Measurements from ENCODE around the gene UNK.

UNK gene

DNA sequence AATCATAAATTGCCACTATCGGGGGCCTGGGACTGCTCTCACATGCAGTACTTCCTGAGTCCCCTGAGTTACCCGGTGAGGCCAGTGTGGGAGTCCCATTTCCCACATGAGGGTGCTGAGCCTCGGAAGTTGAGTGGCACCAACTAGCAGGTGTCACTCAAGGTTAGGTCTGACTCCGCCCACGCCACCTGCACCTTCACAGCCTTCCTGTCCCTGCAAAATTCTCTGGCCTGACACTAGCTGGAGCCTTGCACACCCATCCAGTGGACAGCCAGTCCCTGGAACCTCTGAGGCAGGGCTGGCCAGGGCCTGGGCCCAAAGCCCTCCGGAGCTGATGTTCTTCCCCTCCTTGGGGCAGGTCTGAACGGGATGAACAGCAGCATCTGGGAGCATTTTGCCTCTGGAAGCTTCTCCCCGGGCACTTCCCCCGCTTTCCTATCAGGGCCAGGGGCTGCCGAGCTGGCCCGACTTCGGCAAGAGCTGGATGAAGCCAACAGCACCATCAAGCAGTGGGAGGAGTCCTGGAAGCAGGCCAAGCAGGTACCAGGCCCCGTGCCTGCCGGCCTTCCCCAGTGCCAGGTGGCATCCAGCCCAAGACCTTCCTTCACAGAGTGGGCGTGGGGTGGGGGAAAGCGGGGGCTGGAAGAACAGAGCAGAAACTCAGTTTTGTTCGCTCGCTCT is 37.7 kb downstream of the UNK start:
- DNase-seq: peak; percentile 36 to 38

DNA sequence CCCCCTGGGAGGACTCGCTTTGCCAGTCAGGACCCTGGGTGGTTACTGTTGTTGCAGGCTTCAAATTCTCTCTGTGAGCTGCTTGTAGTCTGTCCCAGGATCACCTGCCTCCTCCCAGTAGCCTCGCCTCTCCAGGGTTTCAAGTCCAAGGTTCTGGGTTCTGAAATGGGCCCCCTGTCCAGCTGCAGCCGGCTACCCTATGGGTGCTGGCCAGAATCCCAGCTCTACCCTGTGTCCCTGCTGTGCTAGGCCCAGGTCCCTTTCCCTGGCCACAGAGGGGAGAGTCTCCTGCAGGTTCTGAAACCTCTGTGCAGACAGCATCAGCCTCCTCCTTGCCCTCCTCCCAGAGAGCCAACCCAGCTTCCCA is 38.2 kb downstream of the UNK start:
- DNase-seq: no peak

DNA sequence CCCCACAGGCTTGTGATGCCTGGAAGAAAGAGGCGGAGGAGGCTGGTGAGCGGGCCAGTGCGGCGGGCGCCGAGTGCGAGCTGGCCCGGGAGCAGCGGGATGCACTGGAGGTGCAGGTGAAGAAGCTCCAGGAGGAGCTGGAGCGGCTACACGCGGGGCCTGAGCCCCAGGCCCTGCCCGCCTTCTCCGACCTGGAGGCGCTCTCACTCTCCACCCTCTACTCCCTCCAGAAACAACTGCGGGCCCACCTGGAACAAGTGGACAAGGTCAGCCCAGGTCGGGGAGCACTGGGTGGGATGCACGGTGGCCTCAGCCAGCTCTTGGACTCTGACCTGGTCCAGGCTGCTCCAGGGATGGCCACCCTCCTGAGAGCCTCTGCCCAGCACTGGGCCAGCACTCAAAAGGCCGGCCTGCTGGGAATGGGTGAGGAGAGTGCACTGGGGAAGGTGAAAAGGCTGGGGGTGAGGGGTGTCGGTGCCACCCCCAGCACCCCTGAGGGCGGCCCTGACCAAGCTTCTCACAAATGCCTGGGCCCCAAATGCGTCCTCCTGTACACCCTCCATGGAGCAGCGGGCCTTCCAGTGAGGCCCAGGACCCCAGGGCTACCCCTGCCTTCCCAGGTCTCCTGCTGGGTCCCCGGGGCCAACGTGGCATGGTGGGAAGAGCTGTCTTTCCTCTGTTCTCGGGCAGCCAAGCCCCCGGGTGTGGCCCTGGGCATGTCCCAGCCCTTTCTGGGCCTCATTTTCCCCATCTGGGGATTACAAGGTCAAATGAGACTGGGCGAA is 38.8 kb downstream of the UNK start:
- no peak for DNase-seq

GRCh38 chr17:75824050-75824552 is 39.5 kb downstream of the UNK start:
- no peak for DNase-seq

DNA sequence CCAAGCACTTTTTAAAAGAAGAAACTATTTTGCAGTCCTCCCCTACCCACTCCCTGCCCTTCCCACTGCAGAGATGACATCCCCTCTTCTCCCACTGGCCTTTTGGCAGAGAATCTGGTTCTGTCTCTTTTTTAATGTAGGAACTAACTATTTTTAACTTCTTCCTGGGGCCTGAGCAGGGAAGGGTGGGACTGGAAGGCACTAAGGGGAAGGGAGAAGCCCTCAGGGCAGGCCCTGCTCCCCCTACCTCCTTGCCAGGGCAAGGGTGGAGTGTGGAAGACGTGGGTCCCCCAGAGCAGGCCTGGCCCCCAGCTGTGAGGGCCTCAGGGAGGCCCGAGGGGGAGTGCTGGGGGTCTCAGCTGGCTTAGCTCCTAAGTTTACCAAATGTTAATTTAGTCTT is 40.1 kb downstream of the UNK start:
- no peak for DNase-seq

DNA sequence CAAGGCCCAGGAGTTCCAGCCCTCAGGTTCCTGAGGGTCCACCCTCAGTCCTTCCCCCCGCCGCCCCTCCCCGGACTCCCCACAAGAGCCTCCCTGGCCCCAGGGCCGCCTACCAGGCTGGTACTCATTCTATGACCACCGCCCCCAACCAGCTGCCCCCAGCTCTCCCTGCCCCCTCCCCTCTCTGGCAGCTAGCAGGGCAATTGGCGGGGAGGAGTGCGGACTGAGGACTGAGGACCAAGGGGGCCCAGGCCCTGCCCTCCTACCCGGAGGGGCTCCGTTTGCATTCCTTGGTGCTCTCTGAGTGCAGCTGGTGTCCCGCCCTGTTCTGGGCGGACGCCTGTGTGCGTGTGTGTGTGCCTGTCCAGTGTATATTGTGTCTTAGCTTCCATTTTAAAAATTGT is 40.5 kb downstream of the UNK start:
- DNase-seq: no peak

DNA sequence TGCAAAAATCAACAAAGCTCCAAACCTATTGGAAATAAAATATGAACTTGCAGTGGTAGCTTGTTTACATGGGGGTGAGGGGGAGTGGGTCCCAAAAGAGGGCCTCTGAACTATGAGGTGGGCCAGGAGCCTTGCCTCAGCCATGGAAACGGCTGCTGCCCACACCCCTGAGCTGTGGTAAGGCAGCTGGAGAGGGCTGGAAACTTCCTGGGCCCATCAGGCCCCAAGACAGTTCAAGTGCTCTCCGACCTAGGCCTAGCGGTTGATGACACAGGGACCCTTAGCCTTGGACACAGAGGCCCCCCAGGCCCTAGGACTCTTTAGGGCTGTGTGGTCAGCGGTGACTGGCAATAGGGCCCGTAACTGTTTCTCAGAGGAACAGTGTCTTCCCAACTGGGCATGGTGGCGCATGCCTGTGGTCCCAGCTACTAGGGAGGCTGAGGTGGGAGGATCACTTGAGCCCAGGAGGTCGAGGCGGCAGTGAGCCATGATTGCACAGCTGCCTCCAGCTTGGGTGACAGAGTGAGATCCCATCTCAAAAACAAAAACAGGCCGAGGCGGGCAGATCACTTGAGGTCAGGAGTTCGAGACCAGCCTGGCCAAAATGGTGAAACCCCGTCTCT is 41.3 kb downstream of the UNK start:
- DNase-seq: no peak

DNA sequence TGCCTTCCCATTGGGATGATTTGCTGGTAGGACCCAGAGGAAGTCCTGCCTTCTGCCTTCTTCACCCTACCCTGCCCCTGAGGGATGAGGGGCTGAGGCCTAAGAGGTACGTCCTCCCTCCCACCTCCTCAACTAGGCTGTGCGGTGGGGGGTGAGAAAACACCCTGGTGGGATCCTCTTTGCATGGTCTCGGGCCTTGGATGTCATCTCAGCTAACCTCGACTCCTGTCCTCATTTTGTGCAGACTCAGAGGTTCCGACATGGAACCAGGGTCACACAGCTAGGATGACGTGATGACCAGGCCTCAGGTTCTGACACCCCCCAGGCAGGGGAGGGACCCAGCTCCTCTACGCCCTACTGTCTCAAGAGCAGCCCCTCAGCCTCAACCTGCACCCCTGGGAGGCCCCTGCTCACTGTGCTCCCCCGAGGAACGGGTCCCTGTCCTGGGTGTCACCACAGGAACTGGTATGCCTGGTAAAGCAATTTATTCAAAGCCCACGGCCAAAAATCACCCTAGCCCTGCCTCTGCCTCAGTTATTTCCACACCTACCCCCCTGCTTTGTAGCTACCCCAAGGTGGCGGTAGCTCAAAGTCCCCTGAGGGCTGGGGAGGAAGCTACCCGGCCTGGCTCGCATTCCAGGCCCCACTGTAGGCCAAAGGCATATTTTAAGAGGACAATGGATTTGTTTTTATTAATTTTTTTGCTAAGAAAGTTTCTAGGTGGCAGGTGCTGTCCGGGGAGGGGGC is 42.1 kb downstream of the UNK start:
- DNase-seq: no peak

DNA sequence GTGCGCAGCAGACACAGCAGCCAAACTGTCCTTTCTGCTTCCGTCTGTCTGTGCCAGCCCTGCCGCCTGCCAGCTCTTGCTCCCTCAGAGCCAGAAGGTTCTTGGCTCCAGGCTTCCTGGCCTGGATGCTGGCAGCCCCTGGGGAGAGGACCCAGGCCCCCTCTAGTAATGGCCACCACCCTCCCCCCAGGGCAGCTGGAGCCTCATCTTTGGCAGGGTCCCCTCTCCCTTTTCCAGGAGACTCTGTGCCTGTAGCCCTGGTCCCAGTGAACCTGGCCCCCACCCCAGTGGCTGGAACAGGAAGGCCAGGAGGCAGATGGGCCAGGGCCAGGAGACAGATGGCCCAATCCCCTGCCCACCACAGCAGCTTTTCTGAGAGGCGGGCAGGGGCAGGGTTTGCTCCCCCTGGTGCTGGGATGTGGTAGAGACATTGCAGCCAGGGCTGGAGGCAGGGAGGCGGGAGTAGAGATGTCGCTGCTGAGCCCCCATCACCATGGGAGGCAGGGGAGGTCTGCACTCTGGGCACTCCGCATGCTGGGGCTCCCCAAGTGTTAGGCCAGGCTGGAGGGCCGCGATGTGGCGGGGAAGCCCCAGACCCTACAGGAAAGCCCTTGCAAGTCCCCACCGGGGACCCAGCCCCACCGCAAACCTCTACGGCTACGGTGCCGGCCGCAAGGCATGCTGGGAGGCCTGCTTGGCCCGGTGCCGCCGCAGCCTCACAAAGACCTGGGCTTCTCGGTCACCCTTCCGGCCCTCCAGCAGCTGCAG is 42.9 kb downstream of the UNK start:
- peak; percentile 57 to 72 for DNase-seq

GRCh38 chr17:75828076-75828400 is 43.4 kb downstream of the UNK start:
- no peak for DNase-seq

GRCh38 chr17:75828741-75829140 is 44.1 kb downstream of the UNK start:
- DNase-seq: no peak

GRCh38 chr17:75829747-75830146 is 45.1 kb downstream of the UNK start:
- no peak for DNase-seq

DNA sequence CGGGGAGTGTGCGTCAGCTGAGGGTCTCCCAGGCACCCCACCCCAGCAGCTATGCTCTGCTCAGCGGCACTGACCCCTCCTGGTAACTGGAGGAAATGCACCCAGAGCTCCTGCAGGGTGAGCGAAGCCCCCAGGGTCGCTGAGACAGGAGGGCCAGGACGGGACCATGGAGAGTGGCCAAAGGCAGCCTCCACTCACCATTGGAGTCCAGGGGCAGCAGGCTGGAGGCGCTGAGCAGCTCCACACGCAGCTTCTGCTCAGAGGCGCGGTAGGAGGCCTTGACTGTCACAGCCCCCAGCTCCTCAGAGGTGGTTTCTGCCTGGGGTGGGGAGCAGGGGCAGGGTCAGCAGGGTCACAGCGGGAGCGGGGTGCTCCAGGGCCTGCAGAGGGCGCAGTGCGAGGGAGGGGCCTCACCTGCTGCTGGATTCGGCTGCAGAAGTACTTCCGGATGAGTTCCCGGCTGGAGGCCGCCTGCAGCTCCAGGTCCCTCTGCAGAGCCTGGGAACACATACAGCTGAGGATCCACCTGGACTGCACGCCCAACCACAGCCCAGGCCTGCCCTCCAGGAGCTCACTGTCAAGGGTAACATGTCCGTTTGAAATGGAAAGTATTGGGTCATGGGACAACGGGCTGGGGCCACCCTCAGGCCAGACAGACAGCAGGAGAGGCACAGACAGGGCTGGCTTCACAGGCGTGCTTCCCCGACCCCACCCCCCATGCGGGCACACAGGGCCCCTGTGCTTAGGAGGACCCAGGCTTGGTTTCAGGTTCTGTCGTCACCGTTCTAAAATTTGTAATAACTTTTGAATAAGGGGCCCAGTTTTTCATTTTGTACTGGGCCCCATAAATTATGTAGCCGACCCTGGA is 45.8 kb downstream of the UNK start:
- DNase-seq: peak in 1 of 2 donors; percentile 42

DNA sequence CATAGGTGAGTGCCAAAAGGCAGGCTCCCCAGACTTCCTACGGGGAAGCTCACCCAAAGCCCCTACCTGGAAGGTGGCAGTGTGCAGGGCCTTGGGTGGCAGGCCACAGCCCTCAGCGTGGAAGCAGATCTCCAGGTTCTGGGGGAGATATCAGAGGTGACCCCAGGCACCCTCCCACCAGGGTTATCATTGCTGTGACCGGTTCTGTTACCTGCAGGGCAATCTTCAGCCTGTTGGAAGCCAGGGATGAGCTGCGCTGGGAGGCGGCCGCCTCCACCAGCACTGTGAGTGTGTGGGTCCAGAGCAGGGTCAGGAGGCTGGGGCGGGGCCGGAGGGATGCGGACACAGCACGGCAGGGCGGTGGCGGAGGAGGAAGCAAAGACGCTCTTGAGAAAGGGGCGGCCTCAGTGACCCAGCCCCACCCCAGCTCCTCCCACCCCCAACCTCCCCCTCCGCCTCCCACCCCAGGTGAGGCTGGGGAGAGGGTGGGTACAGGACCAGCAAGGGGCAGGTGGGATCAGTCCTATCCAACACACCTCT is 46.5 kb downstream of the UNK start:
- no peak for DNase-seq

GRCh38 chr17:75832164-75832651 is 47.6 kb downstream of the UNK start:
- no peak for DNase-seq

GRCh38 chr17:75832652-75833400 is 48.2 kb downstream of the UNK start:
- no peak for DNase-seq

DNA sequence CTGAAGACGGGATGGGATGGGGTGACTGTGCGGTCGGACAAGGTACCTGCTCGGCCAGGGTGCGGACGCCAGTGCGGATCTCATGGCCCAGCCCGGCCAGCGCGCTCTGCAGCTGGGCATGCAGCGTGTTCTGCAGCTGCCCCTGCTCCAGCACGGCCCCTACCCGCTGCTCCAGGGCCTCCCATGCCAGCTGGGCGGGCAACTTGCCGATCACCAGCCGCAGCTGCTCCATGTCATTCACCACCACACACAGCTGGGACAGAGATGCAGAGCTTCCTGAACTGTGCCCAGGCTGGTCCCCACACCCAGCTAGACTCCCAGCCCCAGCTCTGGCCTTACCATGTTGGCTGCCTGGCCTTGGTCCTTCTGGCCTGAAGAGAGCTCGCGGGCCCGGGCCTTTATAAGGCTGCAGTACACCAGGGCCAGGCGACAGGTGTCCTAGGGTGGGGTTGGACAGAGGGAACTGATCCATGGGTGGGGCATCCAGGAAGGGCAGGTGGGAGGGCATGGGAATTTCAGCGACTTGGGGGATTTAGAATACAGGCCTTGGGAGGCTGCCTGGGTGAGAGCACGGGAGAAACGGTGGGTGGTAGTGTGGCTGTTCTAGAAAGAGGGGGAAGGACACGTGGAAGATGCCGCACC is 49.8 kb downstream of the UNK start:
- no peak for DNase-seq

GRCh38 chr17:75834928-75835653 is 50.5 kb downstream of the UNK start:
- DNase-seq: no peak

DNA sequence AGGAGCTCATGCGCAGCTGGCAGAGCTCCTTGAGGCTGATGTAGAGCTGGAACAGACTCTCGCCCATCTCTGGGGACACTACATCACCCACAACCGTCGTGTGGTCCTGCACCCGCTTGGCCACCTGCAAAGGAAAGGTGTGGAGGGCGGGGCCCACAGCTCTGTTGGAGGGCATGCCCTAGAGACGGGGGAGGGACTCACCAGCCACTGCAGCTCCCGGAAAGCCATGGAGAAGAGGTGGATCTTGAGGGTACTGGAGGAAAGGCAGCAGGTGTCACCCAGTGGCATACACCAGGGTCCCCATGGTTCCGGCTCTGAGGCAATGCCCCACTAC is 51.0 kb downstream of the UNK start:
- no peak for DNase-seq
